ENCODE measurements around the gene TIGD3.

The TIGD3 gene

GRCh38 chr11:65404210-65404609 lies 49.7 kb downstream of the TIGD3 start:
- H3K4me1 Mint-ChIP-seq (ENCODE audit: low read depth), result peaks cover 50% of the 10 kb centered on the region
- H3K9me3 Mint-ChIP-seq, result no peaks in the 10 kb centered on the region
- H3K27ac Mint-ChIP-seq, result peak overlapping the region; percentile 90
- H3K36me3 Mint-ChIP-seq (ENCODE audit: low read depth), result peaks cover 96% of the 10 kb centered on the region
- intact Hi-C loops (cut with micrococcal nuclease), result no loop called here
- H3K27me3 Mint-ChIP-seq, result no peaks in the 10 kb centered on the region
- no peak overlapping the region for H3K4me3 Mint-ChIP-seq

GRCh38 chr11:65404638-65405339 lies 50.2 kb downstream of the TIGD3 start:
- intact Hi-C loops (cut with micrococcal nuclease), result no loop called here
- peaks cover 96% of the 10 kb centered on the region for H3K36me3 Mint-ChIP-seq (ENCODE audit: low read depth)
- H3K27ac Mint-ChIP-seq, result peak overlapping the region; percentile 90
- H3K27me3 Mint-ChIP-seq, result no peaks in the 10 kb centered on the region
- H3K4me3 Mint-ChIP-seq, result no peak overlapping the region
- no peaks in the 10 kb centered on the region for H3K9me3 Mint-ChIP-seq
- peaks cover 45% of the 10 kb centered on the region for H3K4me1 Mint-ChIP-seq (ENCODE audit: low read depth)

Measured in dendritic cell treated with granulocyte-macrophage colony-stimulating factor and Interleukin-4, amounts not matched to agents 40 ng/mL and 50 ng/mL, for 4 days (primary cell).